GM12872 (cell line): ENCODE data around the gene IDH1.

Experiments used
- CTCF ChIP-seq: IDR thresholded peaks from 3 replicates; pipeline ENCODE4 v1.5.1; 2011; ENCODE audit warnings: low read depth, mild to moderate bottlenecking, low read length, moderate library complexity; ENCODE audit not compliant: insufficient read depth

Gene IDH1

GRCh38 chr2:208285853-208286252 is 31.0 kb upstream of the IDH1 start:
- TF ChIP-seq CTCF, result no peak

GRCh38 chr2:208280933-208281332 is 26.1 kb upstream of the IDH1 start:
- no peak for TF ChIP-seq CTCF

GRCh38 chr2:208280234-208280633 is 25.4 kb upstream of the IDH1 start:
- no peak for TF ChIP-seq CTCF

- TF ChIP-seq CTCF, result no peak
Observed at GRCh38 chr2:208279236-208279635, 24.4 kb upstream of the IDH1 start.

- no peak for TF ChIP-seq CTCF
Observed at GRCh38 chr2:208278549-208278948, 23.7 kb upstream of the IDH1 start.

- TF ChIP-seq CTCF, result no peak
Observed at GRCh38 chr2:208274748-208275147, 19.9 kb upstream of the IDH1 start.

- peak; percentile 38; the same call in 1 of the 3 replicates for TF ChIP-seq CTCF
Observed at GRCh38 chr2:208269091-208269490, 14.2 kb upstream of the IDH1 start.
